ENCODE data around the gene DPY30. TPM values are rescaled to one million over a fixed set of nuclear protein-coding genes. Genes with fewer than 3 reads are reported as not detected.

The DPY30 gene
- 10 to 100 TPM; 52.6 to 83.1 (median 61.1) TPM for total RNA-seq

- TF ChIP-seq POLR2AphosphoS5 (IDR thresholded peaks at IDR 0.05) (peak; percentile 95 to 97), EP300 (IDR thresholded peaks at IDR 0.05) (no peak), CTCF (IDR thresholded peaks at IDR 0.05) (peak in 1 of 3 experiments; percentile 14)
- H3K9me3 ChIP-seq: no peaks in the 10 kb centered on the region
- intact Hi-C loops (cut with DNase I): loop anchor here (2.0 to 5.0 kb wide), 2 partner anchors 23 to 32 kb away; partner anchors contain the start of gene SPAST
- peaks cover 15 to 20% (median 16%) of the 10 kb centered on the region in 4 donors for H3K4me1 ChIP-seq
- DNase-seq (ENCODE audit: extremely low spot score): peak; percentile 96
- WGBS: 0% methylated on average over 10 of the region's 43 CpGs
- peak within 1 kb of the TSS; percentile 77 to 87 (median 84) for H3K27ac ChIP-seq (replicated peaks in 1 of 4)
- H3K36me3 ChIP-seq: peaks cover 2 to 26% (median 8%) of the 10 kb centered on the region in 4 donors
- H3K27me3 ChIP-seq: no peaks in the 10 kb centered on the region
- peak within 1 kb of the TSS; percentile 68 to 99 (median 90) for H3K4me3 ChIP-seq
Observed at GRCh38 chr2:32039447-32040219, at the start of gene DPY30. Gene DPY30, minus strand, starts transcription at chr2:32039805. Its CDS starts 349 bp downstream, at chr2:32039456.

GRCh38 chr2:32074134-32074506 lies 34.5 kb upstream of the DPY30 start:
- Histone ChIP-seq H3K27me3 (no peaks in the 10 kb centered on the region), H3K4me3 (no peak overlapping the region), H3K36me3 (peaks cover 0 to 10% (median 5%) of the 10 kb centered on the region in 4 donors), H3K9me3 (no peaks in the 10 kb centered on the region), H3K27ac (replicated peaks in 1 of 4) (no peak overlapping the region), H3K4me1 (no peaks in the 10 kb centered on the region)
- intact Hi-C loops (cut with DNase I): no loop called here
- TF ChIP-seq EP300 (IDR thresholded peaks at IDR 0.05) (no peak), POLR2A (IDR thresholded peaks at IDR 0.05; ENCODE audit: low read depth) (no peak), POLR2AphosphoS5 (IDR thresholded peaks at IDR 0.05) (no peak), CTCF (IDR thresholded peaks at IDR 0.05) (no peak)
- no peak for DNase-seq (ENCODE audit: extremely low spot score)
- 93% methylated on average over 2 of the region's 2 CpGs for WGBS

GRCh38 chr2:32067549-32067948 lies 27.9 kb upstream of the DPY30 start:
- H3K27ac ChIP-seq (replicated peaks in 1 of 4): no peak overlapping the region
- 97% methylated on average over 2 of the region's 2 CpGs for WGBS
- H3K9me3 ChIP-seq: no peaks in the 10 kb centered on the region
- intact Hi-C loops (cut with DNase I): no loop called here
- no peak for TF ChIP-seq EP300 (IDR thresholded peaks at IDR 0.05)
- no peak for TF ChIP-seq POLR2A (IDR thresholded peaks at IDR 0.05; ENCODE audit: low read depth)
- TF ChIP-seq CTCF (IDR thresholded peaks at IDR 0.05): no peak
- no peak for TF ChIP-seq POLR2AphosphoS5 (IDR thresholded peaks at IDR 0.05)
- H3K4me1 ChIP-seq: peaks cover 14 to 30% (median 26%) of the 10 kb centered on the region in 4 donors
- no peak for DNase-seq (ENCODE audit: extremely low spot score)
- H3K36me3 ChIP-seq: peaks cover 0 to 10% (median 9%) of the 10 kb centered on the region in 4 donors
- no peaks in the 10 kb centered on the region for H3K27me3 ChIP-seq
- no peak overlapping the region for H3K4me3 ChIP-seq

- TF ChIP-seq CTCF (IDR thresholded peaks at IDR 0.05) (no peak), EP300 (IDR thresholded peaks at IDR 0.05) (no peak), POLR2AphosphoS5 (IDR thresholded peaks at IDR 0.05) (no peak), POLR2A (IDR thresholded peaks at IDR 0.05; ENCODE audit: low read depth) (no peak)
- Histone ChIP-seq H3K4me1 (peaks cover 20 to 39% (median 32%) of the 10 kb centered on the region in 4 donors), H3K27ac (replicated peaks in 1 of 4) (peak overlapping the region in 3 of 4 donors; percentile 86 to 91 (median 87)), H3K4me3 (peak overlapping the region; percentile 76 to 94 (median 84)), H3K9me3 (no peaks in the 10 kb centered on the region), H3K36me3 (peaks cover 0 to 9% (median 7%) of the 10 kb centered on the region in 4 donors), H3K27me3 (no peaks in the 10 kb centered on the region)
- no peak for DNase-seq (ENCODE audit: extremely low spot score)
- intact Hi-C loops (cut with DNase I): loop anchor here (5.0 kb wide), 1 partner anchor 103 kb away; the partner anchor contains the start of gene SLC30A6
- 75% methylated on average over 8 of the region's 8 CpGs for WGBS
Observed at GRCh38 chr2:32064713-32065112, 25.1 kb upstream of the DPY30 start.

Data from esophagus muscularis mucosa (tissue), 4 donors.